ENCODE data around the gene SLC8A3.

SLC8A3 gene

DNA sequence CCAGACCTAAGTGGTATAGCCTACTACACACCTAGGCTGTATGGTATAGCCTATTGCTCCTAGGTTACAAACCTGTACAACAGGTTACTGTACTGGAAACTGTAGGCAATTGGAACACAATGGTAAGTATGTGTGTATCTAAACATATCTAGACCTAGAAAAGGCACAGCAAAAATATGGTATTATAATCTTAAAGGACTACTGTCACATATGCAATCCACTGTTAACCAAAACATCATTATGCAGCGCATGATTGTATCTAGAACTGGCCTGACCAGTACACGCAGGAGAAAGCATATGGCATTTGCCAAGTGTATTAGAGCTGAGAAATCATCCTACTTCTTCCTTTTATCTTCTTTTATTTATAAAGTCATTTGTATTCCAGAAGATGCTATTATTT is 75.5 kb downstream of the SLC8A3 start:
- DNase-seq = no peak

- DNase-seq = no peak
Observed at GRCh38 chr14:70108419-70108818, 80.3 kb downstream of the SLC8A3 start.

GRCh38 chr14:70107309-70107708 is 81.4 kb downstream of the SLC8A3 start:
- no peak for DNase-seq

- DNase-seq = no peak
Observed at GRCh38 chr14:70100071-70100470, 88.7 kb downstream of the SLC8A3 start.

DNA sequence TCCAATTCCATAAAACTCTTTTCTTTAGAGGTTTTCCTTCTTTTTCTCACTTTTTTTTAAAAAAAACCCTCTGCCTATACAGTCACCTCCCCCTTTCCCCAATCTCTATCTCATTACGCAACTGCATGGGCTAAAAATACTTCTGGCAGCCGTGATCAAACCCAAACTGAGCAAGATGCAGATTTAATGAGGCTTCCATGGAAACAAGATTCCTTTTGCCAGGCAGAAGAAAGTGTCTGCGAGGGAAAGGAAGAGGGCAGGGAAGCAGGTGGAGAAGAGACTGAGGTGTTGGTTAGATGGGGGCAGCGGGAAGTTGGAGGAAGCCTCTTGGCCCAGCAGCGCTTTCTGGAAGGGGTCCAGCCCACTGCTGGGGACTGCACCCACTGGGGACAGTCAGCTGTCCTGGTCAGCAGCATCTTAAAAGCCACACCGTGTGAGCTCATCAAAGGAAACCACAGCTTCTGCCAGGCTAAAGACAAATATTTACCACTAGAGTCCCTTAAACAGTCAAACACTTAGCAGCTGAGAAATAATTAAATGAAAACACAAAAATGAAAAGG is 90.4 kb downstream of the SLC8A3 start:
- DNase-seq = no peak

DNA sequence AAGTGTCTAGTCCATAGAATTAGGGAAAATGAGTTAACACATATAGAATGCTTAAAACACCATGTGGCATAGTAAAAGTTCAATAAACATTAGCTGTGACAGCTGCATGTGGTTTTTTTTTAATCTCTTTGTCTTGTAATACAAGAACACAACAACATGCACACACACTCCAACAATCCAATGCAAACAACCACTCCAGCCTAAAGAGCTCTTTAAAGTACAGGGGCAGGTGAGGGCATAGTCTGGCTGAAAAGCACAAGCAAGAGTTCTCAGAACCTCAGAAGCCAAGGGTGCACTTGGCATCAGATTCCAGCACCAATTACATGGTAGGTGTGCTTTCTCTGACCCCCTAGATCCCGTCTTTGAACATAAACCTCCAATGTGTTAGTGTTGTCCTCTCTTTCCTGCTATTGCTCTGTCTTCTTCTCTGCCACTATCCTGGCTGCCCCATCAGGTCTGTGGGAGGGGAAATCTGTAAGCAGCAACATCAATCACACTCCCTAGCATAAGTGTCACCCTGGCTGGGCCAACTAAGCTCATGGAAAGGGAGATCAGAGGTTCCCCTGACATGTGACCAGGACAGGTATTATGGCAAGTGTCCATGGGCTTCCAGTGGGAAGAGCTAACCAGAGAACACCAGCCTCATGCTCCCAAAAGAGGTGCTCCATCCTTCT is 91.0 kb downstream of the SLC8A3 start:
- DNase-seq = no peak

DNA sequence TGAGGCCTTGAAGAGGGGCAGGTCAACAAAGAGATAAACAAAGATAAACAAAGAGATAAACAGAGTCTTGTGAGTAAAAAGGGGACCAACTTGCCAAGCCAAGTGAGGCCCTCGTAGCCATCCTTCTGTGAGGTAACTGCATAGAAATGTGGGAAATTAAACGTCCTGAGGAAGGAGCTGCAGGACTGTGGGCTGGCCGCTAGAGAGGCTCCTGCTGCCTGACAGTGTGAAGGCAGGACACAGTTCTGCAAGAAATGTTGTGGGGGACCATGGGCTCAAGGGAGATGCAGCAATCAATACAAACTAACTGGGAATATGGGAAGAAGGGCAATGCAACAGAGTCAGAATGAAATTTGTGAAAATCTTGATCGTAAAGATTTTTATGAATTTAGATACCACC is 91.9 kb downstream of the SLC8A3 start:
- no peak for DNase-seq

- DNase-seq = no peak
Observed at GRCh38 chr14:70094631-70095030, 94.1 kb downstream of the SLC8A3 start.

DNA sequence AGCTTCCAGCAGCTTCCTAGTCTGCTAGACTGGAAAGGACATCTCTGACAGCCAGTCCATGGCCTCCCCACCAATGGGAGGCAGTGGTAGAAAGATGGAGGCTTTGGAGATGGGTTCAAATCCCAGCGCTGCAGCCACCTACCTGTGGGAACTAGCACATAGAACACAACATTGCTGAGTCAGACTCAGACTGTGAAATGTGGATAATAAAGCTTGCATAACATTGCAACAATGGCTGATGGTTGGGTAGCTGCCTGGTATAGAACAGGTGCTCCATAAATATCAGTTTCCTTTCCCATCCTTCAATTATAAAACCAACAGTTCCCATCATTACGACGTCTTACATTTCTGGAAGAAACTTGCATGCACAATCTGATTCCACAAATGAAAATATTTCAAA is 94.6 kb downstream of the SLC8A3 start:
- DNase-seq = no peak

GRCh38 chr14:70093156-70093555 is 95.6 kb downstream of the SLC8A3 start:
- no peak for DNase-seq

DNA sequence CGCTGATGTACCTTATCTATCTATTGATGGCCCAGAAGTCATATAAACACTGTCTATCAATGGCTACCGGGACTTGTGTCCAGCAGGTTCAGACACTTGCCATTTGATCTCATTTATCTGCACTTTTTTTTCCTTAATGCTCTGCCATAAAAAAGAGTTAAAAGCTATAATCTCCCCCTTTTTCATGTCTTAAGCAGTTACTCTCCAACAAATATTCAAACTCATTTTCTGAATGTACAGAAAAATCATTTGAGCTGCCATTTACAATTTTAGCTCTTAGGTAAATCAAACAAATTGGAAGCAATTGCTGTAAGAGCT is 101.4 kb downstream of the SLC8A3 start:
- DNase-seq = no peak

GRCh38 chr14:70086685-70087379 is 101.9 kb downstream of the SLC8A3 start:
- DNase-seq = peak; percentile 17

DNA sequence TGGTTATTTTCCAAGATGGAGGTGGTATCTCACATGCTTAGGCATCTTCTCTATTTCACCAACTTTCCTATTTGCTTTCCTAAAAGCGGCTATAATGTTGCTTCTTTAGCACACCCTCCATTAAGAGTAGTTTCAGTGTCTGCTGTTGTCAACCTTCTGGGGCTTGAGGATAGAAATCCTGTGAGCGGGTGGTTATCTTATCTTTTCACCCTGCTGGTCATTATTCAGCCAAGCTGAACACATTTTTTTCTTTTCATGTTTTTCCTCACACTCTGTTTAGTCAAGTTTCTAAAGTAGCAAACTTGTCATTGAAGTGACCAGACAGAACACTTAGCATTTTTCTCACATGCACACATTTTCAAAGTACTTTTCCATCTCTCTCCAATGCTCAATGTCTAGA is 104.5 kb downstream of the SLC8A3 start:
- DNase-seq = no peak

DNA sequence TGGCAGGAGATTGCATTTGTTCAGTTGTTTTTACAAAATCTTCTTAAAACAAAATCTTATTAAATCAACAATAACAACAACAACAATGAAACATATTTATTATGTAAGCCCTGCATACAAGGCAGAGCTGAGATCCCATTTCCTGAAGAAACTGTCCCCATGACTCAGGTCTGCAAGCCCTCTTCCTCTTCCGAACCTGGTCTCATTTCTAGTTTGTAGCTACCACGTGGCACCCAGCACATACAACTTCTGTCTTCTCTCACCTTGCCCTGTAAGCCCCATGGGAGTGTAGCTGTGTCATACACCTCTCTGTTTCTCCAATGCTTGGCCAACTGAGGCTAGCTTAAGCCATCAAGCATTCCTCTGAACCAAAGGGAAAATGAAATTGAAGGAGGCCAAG is 106.4 kb downstream of the SLC8A3 start:
- no peak for DNase-seq

GRCh38 chr14:70080076-70080475 is 108.7 kb downstream of the SLC8A3 start:
- DNase-seq = no peak

GRCh38 chr14:70078329-70078728 is 110.4 kb downstream of the SLC8A3 start:
- DNase-seq = no peak

DNA sequence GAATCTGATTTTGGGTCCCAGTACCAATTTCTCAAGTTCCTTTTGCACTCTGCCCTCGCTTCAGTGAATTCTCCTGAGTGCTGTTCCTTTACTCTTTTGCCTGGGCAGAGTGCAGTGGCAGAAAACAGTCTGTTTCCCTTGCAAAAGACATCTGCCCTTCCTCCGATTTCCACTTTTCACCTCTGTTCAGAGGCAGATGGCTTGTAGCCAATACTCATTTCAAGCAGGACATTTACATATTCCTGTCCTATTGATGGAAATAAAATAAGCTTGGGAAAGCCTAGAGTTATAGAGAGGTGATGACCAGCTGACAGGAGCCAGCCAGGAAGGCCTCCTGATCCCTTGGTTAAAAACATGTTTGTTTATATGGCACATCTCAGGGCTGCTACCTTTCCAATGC is 111.0 kb downstream of the SLC8A3 start:
- no peak for DNase-seq

GRCh38 chr14:70077005-70077404 is 111.7 kb downstream of the SLC8A3 start:
- DNase-seq = no peak

GRCh38 chr14:70073924-70074566 is 114.7 kb downstream of the SLC8A3 start:
- DNase-seq = peak; percentile 75

DNA sequence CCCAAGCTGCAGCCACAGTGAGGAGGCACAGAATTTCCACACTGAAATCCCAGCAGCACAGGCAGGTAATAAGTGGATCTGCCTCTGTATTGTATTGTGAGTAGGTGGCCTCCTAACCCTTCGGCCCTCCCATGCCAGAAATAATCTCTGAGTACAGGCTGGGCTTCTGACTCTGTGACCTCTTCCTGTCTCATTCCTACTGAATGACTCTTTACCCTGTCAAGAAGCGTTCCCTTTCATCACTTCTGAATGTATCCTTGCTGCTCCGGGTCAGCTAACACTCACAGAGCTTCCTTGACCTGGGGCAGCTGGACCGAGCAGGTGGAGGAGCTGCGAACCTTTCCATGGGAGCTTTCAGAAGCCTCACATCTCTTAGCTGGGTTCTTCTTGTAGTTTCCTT is 119.6 kb downstream of the SLC8A3 start:
- DNase-seq = no peak

DNA sequence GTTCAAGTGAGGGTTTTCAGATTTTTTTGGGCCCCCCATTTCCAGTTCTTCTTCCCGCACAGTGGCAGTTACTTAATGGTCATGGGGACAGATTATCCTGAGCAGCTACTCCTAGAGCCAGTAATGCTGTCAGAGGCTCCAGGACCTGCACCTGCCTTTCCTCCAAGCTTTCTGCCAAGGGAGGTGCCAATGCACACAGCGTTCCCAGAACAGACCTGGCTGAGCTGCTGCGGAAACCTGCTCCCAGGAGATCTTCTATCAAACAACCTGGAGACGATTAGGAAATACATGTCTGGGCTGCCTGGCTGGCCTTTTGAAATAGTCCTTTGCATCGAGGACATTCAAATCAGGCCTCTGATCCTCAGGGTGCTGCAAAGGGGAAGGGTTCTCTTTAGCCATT is 120.9 kb downstream of the SLC8A3 start:
- DNase-seq = no peak

DNA sequence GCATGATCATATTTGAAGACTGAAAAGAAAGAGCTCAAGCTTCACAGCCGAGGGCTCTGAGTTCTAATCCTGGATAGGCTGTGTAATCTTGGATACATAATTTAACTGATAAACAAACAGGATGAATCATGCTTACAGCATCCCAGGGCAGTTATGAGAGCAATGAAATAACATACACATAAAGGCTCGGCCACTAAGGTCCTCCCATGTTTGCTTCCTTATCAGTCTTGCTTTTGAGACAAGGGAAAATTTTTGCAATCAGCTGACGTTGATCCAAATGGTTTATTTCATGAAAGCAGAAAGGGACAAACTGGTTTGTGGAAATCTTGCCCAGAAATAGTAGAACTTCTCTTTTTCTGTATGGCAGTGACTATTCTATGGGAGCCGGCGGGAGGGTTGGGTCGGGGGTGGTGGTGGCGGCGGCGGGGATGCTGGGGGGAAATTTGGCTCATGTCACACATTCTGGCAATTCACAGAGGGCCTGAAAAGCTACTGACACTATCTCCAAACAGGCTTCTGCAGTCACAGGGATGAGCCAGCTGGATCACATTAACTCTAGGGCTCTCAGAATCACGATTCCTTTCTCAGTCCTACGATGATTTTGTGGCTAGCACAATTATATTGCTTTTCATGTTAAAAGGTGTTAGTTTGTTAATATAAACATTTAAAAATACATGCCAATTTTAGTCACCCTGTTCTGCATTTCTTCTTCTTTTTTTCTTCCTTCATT is 124.5 kb downstream of the SLC8A3 start:
- no peak for DNase-seq

DNA sequence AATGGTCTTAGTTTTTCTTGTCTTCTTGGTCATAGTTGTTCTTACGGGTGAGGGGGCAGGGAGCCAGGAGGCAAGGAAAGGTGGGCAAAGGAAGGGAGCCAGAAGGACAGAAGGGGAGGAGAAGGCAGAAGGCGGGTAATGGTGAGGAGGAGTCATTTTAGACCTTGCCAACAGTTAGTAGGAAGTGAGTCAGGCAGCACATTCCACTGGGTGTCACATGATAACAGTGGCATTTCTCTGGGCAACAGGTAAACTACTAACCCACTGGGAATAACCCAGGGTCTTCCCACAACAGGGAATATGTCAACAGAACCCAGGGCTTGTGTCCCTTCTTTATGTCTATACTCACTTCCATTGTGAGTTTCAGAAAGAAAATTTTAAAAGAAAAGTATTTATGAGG is 127.6 kb downstream of the SLC8A3 start:
- no peak for DNase-seq

DNA sequence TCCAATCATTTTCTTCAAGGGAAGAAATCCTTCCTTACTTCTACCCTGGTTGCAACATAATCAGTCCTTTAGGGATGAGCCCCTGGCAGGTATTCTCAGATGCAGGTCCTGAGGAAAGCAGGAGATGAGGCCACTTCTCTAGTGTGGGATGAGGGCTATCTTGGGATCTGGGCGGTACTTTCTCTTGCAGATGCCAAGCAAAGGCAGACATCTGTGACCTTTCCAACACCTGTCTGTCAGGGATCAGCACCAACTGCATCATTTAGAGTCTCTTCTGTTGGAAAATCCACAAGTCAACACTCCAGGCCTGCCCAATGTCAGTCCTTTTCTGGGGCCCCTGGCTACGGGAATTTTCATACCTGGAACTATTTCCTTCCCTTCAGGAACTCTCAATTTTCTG is 129.2 kb downstream of the SLC8A3 start:
- DNase-seq = no peak
